Activated T-cell treated with anti-CD3 and anti-CD28 coated beads, Interleukin-2, amount 50 U/mL, for 4 hours (primary cell): ENCODE data around the gene LTB4R. TPM values are rescaled to one million over a fixed set of nuclear protein-coding genes. Genes with fewer than 3 reads are reported as not detected.

Experiments
- ATAC-seq, 2 donors: fragments of 200-7000 bp; cut with Tn5 transposase; one replicate each; pipeline ENCODE4 v1.10.0; 2021
- DNase-seq: peaks from one replicate; pipeline ENCODE4 v3.0.0-alpha.2; 2020
- H3K27me3 Mint-ChIP-seq: one replicate; pipeline ENCODE4 v1.8.0; 2021; ENCODE audit warnings: low read depth, mixed read lengths
- H3K36me3 Mint-ChIP-seq: one replicate; pipeline ENCODE4 v1.8.0; 2022; ENCODE audit warnings: mixed read lengths; ENCODE audit not compliant: insufficient read depth
- H3K4me1 Mint-ChIP-seq: one replicate; pipeline ENCODE4 v1.8.0; 2021; ENCODE audit warnings: low read depth, mixed read lengths
- H3K4me3 Mint-ChIP-seq: one replicate; pipeline ENCODE4 v1.8.0; 2021; ENCODE audit warnings: mild to moderate bottlenecking, moderate library complexity, mixed read lengths
- H3K9me3 Mint-ChIP-seq: one replicate; pipeline ENCODE4 v1.8.0; 2021; ENCODE audit warnings: mixed read lengths
- total RNA-seq, 3 donors: library from RNA; stranded (reverse); gene quantifications; one replicate each; pipeline ENCODE4 v1.2.1, GENCODE V29; 2021

Gene LTB4R
- total RNA-seq, 3 donors from 2014 or later: 7.0 to 8.0 (median 7.8) TPM

DNA sequence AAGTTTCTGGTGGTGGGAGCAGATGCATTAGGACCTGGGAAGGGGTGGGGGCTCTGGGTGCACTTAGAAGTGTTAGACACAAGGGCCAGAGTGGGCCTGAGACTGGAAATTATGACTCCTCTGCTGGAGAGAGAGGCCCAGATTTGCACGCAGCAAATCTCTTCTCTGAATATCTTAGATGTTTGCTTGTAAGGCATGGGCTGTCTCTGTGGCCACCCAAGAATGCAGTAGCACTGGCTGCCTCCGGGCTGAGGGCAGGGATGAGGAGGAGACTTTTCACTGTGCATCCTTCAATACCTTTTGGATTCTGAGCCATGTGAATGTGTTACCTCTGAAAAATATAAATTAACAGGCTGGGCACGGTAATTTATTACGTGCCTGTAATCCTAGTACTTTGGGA lies 26.0 kb upstream of the LTB4R start:
- DNase-seq (no peak), ATAC-seq (no peak)
- Mint-ChIP-seq H3K27me3 (no peaks in the 10 kb centered on the region), H3K4me1 (peaks cover 14% of the 10 kb centered on the region), H3K9me3 (no peaks in the 10 kb centered on the region), H3K36me3 (peaks cover 6% of the 10 kb centered on the region), H3K4me3 (no peak overlapping the region)

DNA sequence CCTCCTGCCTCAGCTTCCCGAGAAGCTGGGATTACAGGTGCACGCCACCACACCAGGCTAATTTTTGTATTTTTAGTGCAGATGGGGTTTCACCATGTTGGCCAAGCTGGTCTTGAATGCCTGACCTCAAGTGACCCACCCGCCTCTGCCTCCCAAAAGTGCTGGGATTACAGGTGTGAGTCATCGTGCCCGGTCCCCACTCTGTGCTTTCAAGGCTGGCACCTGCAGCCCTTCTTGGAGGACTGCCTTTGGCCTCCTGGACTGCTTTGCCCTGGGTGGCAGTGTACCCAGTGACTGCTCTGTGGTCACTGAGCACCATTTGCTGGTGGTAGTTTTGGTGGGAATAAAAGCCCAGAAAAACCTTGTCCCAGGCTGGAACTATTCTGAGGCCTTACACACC lies 24.3 kb upstream of the LTB4R start:
- Mint-ChIP-seq H3K27me3 (no peaks in the 10 kb centered on the region), H3K36me3 (peaks cover 18% of the 10 kb centered on the region), H3K4me1 (peaks cover 11% of the 10 kb centered on the region), H3K9me3 (no peaks in the 10 kb centered on the region), H3K4me3 (no peak overlapping the region)
- no peak for ATAC-seq
- no peak for DNase-seq

DNA sequence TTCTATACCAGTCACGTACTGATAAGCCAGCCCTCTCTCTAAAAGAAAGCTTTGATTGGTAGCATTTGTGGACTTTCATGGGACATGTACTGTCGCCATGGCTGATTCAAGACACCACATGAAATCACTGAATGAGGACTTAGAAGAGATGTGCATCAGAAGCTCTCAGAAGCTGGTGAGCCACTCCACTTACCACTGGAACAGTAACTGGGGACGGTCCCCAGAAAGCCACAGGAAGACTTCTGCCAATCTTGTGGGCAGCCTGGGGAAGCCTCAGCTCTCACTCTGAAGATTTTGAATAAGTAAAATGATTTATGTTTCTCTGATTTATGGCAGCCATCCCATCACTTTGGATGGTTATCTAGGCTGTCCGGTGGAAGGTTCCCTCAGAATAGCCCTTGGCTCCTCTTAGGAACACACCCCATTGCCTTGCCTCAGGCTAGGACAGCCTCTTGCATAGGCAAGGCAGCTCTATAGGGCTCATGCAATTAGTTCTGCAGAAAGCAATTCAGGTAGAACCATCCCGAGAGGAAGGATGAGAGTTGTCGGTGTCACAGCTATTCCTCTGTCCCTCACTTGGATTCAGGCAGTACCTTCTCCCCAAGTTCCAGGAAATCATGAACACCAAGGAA lies 21.5 kb upstream of the LTB4R start:
- Mint-ChIP-seq H3K27me3 (no peaks in the 10 kb centered on the region), H3K9me3 (no peaks in the 10 kb centered on the region), H3K4me3 (no peak overlapping the region), H3K4me1 (peaks cover 11% of the 10 kb centered on the region), H3K36me3 (peaks cover 32% of the 10 kb centered on the region)
- no peak for DNase-seq
- ATAC-seq: peak; percentile 98 to 100

DNA sequence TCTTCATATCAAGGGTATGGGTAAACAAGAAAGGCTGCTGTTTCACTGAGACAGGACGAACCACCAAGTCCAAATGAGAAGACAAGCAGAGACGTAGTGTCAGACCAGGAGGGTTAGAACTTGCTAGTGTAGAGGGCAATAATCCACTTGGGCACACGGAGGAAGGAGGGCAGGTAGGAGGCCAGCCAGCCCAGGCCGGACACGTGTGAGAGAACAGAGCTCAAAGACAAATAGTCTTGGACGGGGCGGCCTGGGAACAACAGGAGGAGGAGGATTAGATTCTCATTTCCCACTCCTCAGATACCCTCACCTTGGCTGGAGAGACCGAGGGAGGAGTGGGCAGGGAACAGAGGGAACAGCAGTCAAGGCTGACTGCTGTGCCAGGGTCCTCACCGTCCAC lies 20.6 kb upstream of the LTB4R start:
- Mint-ChIP-seq H3K36me3 (peaks cover 36% of the 10 kb centered on the region), H3K4me1 (peaks cover 13% of the 10 kb centered on the region)

DNA sequence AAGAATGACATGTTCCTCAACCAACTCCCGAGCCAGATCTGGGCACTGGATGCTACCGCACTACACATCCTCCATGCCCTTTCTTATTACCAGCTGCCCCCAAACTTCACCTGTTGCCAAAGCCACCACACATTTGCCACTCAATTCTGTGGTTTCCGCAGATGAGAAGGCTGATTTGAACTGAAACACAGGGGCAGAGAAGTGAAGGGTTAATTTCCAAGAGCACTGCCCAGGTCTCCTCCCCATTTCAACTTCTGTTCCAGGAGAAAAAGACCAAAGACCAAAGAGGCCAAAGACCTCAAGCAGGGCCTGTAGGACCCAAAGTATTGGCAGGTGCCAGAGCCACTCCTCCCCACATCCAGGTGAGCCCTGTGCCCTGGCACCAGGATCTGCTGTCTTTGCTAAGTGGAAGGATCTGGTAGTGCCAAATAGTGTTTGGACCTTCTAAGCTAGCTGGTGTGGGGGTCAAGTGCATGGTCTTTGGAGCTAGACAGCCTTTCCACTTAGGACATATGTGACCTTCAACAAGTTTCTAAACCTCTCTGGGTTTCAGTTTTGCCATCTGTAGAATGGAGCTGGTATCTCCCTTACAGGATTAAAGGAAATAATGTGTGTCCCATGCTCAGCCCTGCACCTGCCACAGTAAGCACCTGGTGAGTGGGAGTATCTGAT lies 19.7 kb upstream of the LTB4R start:
- Mint-ChIP-seq H3K4me3 (no peak overlapping the region), H3K9me3 (no peaks in the 10 kb centered on the region), H3K27me3 (no peaks in the 10 kb centered on the region), H3K36me3 (peaks cover 43% of the 10 kb centered on the region), H3K4me1 (peaks cover 19% of the 10 kb centered on the region)
- DNase-seq: no peak
- no peak for ATAC-seq

More for the DNA sequence above, 20.6 kb upstream of the LTB4R start:
- H3K4me3 Mint-ChIP-seq: no peak overlapping the region
- ATAC-seq (no peak), DNase-seq (no peak)
- no peaks in the 10 kb centered on the region for H3K9me3 Mint-ChIP-seq
- no peaks in the 10 kb centered on the region for H3K27me3 Mint-ChIP-seq

DNA sequence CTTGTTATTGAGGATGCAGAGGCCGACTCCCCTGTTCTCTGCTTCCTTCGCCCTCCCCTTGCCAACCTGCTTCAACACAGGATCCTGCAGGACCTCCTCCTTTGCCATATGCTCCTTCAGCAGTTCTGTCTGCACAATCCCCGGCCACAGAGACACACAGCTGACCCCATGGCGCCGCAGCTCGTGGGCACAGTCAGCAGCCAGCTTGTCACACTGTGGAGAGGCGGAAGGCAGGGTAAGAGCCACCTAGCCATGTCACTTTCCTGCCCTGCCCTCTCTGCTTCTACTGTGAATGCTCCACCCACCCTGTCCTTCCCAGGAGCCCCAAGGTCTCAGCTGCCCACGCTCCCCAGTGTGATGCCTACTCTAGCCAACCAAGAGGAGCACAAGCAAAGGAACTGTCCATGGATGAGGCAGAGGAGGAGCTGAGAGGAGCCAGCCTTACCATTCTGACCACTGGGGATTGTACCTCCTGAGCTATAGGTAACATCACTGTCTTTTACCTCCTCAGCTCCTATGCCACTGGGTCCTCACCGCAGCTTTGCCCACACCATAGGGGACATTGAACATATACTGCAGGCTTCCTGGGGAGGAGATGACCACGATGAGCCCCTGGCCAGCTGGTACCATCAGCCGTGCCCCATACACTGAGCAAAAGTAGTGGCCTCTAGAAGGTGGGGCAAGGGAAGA lies 19.0 kb upstream of the LTB4R start:
- H3K9me3 Mint-ChIP-seq: no peaks in the 10 kb centered on the region
- DNase-seq: no peak
- no peak for ATAC-seq
- peaks cover 44% of the 10 kb centered on the region for H3K36me3 Mint-ChIP-seq
- no peaks in the 10 kb centered on the region for H3K27me3 Mint-ChIP-seq
- H3K4me1 Mint-ChIP-seq: peaks cover 26% of the 10 kb centered on the region
- no peak overlapping the region for H3K4me3 Mint-ChIP-seq

DNA sequence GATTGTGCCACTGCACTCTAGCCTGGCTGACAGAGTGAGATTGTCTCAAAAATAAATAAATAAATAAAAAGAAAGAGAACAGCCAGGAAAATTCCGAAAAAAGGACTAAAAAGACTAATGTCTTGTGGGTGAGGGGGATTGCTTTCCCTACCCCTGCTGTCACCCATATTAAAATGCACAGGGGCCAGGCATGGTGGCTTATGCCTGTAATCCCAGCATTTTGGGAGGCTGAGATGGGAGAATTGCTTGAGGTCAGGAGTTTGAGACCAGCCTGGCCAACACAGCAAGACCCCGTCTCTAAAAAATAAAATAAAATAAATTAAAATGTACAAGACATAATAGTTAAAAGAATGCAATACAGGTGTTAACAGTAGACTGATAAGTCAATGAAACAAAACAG lies 17.8 kb upstream of the LTB4R start:
- H3K36me3 Mint-ChIP-seq: peaks cover 44% of the 10 kb centered on the region
- ATAC-seq (no peak), DNase-seq (no peak)
- H3K4me1 Mint-ChIP-seq: peaks cover 34% of the 10 kb centered on the region
- no peaks in the 10 kb centered on the region for H3K27me3 Mint-ChIP-seq
- no peaks in the 10 kb centered on the region for H3K9me3 Mint-ChIP-seq
- H3K4me3 Mint-ChIP-seq: no peak overlapping the region

DNA sequence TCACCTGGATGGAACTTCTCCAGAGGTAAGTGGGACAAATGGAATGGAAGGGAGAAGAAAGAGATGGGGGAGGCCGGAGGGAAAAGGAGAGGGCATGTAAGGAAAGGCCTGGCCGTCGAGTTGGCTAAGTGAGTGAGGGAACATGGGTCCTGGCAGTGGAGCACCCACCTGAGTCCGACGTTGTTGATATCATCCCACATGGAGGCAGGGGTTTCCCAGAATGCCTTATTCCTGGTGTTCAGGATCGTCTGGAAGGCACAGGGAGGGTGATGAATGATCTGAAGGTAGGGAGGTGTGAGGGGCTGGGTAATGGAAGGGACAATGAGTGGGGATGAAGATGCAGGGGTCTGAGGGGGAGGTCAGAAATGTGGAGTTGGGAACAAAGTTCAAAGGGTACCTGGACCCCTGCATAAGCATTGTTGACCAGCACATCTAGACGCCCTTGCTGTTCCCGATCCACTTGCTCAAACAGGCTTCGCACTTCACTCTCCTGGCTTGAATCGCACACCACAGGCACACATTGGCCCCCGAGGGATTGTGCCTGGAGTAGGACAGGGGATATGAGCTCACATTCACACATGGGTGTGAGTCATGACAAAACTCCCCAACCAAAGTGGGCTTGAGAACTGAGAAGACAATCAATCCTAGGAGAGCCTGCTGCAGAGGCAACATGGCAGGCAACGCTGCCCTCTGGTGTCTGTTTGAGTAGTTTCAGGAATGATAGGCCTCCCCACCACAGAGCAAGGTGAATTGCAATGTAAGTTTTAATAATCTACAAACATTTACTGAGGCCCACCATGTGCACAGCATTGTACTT lies 14.8 kb upstream of the LTB4R start:
- Mint-ChIP-seq H3K36me3 (peaks cover 31% of the 10 kb centered on the region), H3K27me3 (no peaks in the 10 kb centered on the region), H3K9me3 (no peaks in the 10 kb centered on the region), H3K4me1 (peaks cover 44% of the 10 kb centered on the region), H3K4me3 (peak overlapping the region; percentile 41)
- DNase-seq (peak; percentile 70), ATAC-seq (peak; percentile 74 to 84)

DNA sequence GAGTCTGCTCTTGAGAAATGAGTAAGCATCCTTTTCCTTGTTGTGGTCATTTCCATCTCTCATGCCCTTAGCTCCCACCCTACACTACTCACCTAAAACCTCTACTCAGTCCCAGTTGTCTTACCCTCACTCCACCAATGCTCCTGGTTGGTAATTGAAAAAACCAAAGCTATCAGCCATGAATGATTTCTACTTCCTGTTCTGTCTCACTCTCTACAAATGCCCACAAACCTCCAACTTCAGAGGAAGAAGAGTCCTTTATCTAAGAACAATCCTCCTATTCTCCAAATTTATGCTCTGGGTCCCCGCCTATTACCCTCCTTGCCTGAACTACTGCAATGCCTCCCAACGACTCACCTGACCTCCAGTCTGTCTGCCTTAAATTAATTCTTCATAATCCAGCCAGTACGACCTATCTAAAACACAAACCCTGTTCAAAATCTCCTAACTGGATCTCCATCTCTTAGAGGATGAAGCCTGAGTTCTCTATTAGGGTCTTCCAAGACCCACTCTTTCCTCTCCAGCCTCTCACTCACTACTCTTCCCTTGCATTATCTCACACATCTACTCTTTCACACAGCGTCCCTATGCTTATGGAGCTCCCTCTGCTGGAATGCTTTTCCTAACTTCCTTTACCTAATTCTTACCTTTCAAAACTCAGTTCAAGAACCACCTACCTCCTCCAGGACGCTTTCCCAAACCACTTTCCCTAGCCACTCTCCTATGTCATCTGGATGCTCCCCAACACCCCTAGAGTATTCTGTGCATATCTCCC lies 13.9 kb upstream of the LTB4R start:
- peaks cover 48% of the 10 kb centered on the region for H3K4me1 Mint-ChIP-seq
- H3K4me3 Mint-ChIP-seq: peak overlapping the region; percentile 16
- H3K9me3 Mint-ChIP-seq: no peaks in the 10 kb centered on the region
- no peak for DNase-seq
- H3K36me3 Mint-ChIP-seq: peaks cover 30% of the 10 kb centered on the region
- no peaks in the 10 kb centered on the region for H3K27me3 Mint-ChIP-seq
- ATAC-seq: peak in 1 of 2 donors; percentile 2

DNA sequence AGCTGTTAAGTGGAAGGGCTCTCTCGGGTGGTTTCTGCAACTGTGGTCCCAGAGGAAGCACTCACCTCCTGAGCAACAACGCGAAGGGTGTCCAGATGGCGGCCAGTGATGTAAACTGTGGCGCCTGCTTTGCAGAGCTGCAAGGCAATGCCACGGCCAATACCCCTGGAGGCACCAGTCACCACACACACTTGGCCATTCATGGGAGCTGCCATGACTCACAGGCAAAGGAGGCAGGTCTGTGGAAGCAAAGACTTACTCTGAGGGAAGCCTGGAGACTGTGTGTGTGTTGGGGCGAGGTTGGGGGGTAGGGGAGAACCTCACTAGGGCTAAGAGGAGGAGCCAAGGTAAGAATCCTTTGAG lies 12.4 kb upstream of the LTB4R start:
- Mint-ChIP-seq H3K4me1 (peaks cover 48% of the 10 kb centered on the region), H3K36me3 (peaks cover 34% of the 10 kb centered on the region), H3K4me3 (peak overlapping the region; percentile 90), H3K27me3 (no peaks in the 10 kb centered on the region), H3K9me3 (no peaks in the 10 kb centered on the region)
- no peak for DNase-seq
- ATAC-seq: peak in 1 of 2 donors; percentile 3

DNA sequence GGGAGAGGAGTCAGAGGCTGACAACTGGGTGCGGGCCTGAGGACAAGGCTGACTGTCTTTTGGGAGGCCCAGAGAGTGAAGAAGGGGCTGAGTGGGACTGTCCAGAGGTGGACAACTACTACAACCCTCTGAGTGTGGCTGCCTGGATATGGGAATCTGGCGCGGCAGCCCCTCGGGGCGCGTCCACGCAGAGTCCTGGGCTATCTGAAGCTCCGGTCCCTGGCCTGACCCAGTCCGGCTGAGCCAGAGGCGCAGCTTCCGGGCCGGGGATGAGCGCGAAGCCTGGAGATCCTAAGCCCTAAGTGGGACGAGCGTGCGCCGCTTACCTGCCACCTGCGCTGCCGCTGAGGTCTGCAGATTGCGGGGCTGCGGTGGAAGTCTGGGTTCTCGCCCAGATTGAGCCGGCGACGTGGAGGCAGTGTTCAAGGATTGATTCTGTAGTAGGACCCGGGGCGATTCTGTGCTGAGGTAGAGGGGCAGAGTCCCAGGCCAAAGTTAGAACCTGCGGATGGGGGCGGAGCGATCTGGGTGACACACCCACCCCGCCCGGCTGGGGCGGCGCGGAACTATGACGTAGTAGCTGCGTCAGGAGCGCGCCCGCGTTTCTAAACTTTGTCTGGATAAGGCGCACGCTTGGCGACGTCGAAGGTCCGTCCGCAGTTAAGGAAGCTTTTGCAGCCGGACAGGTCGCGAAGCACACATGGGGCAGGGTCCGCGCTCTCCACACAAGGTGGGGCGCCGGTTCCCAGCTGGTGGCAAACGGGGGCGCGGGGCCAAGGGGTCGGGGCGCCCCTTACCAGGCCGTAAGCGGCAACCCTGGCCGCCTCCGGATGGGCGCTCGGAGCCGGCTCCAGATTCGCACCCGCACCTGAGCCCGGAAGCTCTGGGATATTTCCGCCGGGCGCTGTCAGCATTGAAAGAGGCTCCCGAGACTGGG lies 11.8 kb upstream of the LTB4R start, which contains the start of the genes DHRS1 and NOP9:
Gene DHRS1 (minus strand): TSS at position 526 of the 937 bp plus-strand sequence. CDS start 674 bp downstream, outside the sequence.
Gene NOP9 (plus strand): TSS at position 596 of the 937 bp plus-strand sequence. CDS start 105 bp downstream, at position 701.
- Mint-ChIP-seq H3K4me3 (peak within 1 kb of the TSS; percentile 90), H3K4me1 (peaks cover 48% of the 10 kb centered on the region), H3K27me3 (no peaks in the 10 kb centered on the region), H3K36me3 (peaks cover 38% of the 10 kb centered on the region), H3K9me3 (no peaks in the 10 kb centered on the region)
- ATAC-seq (peak; percentile 78 to 81), DNase-seq (peak; percentile 94)

DNA sequence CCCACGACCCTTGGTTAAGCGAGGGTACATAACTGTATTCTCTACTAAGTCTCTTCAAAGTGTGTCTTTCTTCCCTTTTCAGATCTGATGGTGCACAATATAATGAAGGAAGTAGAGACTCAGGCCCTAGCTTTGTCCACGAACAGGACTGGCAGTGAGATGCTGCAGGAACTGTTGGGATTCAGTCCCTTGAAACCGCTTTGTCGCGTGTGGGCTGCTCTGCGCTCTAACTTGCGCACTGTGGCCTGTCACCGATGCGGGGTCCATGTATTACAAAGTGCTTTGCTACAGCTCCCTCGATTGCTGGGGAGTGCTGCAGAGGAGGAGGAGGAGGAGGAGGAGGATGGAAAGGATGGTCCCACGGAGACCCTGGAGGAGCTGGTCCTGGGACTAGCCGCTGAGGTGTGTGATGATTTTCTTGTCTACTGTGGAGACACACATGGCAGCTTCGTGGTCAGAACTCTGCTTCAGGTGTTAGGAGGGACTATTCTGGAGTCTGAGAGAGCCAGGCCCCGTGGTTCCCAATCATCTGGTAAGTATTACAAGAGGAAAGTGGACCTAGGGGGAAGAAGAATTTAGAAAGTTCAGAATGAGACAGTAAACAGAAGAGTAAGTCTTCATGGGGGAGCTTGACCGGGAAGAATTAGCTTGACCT lies 10.8 kb upstream of the LTB4R start:
- DNase-seq (no peak), ATAC-seq (no peak)
- Mint-ChIP-seq H3K36me3 (peaks cover 44% of the 10 kb centered on the region), H3K9me3 (no peaks in the 10 kb centered on the region), H3K4me3 (peak overlapping the region; percentile 90), H3K27me3 (no peaks in the 10 kb centered on the region), H3K4me1 (peaks cover 46% of the 10 kb centered on the region)
